ENCODE measurements around the gene IL1RAP. TPM values are rescaled to one million over a fixed set of nuclear protein-coding genes. Genes with fewer than 3 reads are reported as not detected.

Gene IL1RAP
- total and polyA plus RNA-seq, 4 donors: 15.4 to 26.7 (median 21.4) TPM

DNA sequence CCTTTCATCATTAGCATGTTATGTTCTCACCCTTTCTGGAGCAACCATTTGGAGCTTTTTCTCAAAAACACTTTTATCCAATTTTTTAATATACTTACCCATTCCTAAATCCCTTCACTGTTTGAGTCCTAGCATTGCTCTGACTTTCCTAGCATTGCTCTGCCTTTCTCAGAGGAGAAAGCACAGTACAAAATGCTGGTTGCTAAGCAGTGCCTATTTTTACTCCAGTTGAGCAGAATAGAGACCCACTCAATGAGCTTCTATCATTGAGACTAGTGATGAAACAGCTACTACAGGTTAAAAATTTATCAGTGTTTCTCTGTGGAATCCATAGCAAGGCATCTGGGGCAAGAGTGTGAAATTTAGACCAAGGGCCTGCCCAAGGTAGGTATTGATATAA, 21.8 kb upstream of the IL1RAP start:
- no peak overlapping the region for H3K4me3 ChIP-seq (ENCODE audit: low read depth, low read length)
- no peak for DNase-seq (ENCODE audit: low read depth in 4 of 6, low spot score in 6 of 6)
- H3K4me1 ChIP-seq (ENCODE audit: control insufficient read depth, insufficient read depth, low read length): no peaks in the 10 kb centered on the region
- no peaks in the 10 kb centered on the region for H3K36me3 ChIP-seq (ENCODE audit: control insufficient read depth, insufficient read depth, low read length)
- H3K9me3 ChIP-seq (ENCODE audit: control insufficient read depth, insufficient read depth, low read length): no peaks in the 10 kb centered on the region
- no peak overlapping the region for H3K27ac ChIP-seq (ENCODE audit: low read depth, low read length)
- no peaks in the 10 kb centered on the region for H3K27me3 ChIP-seq (ENCODE audit: control insufficient read depth, insufficient read depth, low read length)

DNA sequence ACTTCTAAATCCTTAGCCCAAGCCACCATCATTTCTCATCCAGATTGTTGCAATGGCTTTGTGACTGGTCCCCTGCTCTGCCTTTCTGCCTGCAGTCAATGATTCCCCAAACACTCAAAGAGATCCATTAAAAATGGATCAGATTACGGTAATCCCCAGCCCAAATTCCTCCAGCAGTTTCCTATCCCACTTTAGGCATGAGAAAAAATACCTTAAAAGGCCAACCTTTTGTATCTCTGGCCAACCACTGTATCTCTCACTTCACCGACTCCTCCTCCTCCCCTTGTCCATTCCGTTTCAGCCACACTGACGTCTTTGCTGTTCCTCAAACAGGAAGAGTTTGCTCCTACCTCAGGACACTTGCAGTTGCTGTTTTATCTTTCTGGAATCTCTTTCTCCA, 20.9 kb upstream of the IL1RAP start:
- H3K4me1 ChIP-seq (ENCODE audit: control insufficient read depth, insufficient read depth, low read length): no peaks in the 10 kb centered on the region
- no peaks in the 10 kb centered on the region for H3K36me3 ChIP-seq (ENCODE audit: control insufficient read depth, insufficient read depth, low read length)
- no peaks in the 10 kb centered on the region for H3K9me3 ChIP-seq (ENCODE audit: control insufficient read depth, insufficient read depth, low read length)
- H3K27ac ChIP-seq (ENCODE audit: low read depth, low read length): no peak overlapping the region
- H3K4me3 ChIP-seq (ENCODE audit: low read depth, low read length): no peak overlapping the region
- H3K27me3 ChIP-seq (ENCODE audit: control insufficient read depth, insufficient read depth, low read length): no peaks in the 10 kb centered on the region
- no peak for DNase-seq (ENCODE audit: low read depth in 4 of 6, low spot score in 6 of 6)
- WGBS (ENCODE audit: insufficient coverage): 91% methylated on average over 4 of the region's 4 CpGs

DNA sequence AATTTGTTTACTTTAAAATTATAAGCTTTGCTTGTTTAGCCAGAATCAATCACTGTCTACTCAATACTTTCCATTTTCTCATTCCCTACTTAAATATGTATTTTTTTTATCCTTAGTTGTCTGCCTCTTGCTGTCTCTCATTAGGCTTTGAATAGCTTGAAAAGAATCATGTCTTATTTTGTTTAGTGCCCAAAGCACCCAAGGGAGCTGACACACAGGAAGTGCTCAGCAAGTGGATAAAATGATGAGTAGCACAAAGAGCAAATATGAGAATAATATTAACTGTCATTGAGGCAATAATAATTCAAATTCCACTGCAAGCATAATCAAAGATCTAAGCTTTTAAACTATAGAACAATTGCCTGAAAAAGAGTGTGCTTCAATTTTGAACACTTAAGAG, 19.0 kb upstream of the IL1RAP start:
- Histone ChIP-seq H3K4me3 (ENCODE audit: low read depth, low read length) (no peak overlapping the region), H3K9me3 (ENCODE audit: control insufficient read depth, insufficient read depth, low read length) (no peaks in the 10 kb centered on the region)

DNA sequence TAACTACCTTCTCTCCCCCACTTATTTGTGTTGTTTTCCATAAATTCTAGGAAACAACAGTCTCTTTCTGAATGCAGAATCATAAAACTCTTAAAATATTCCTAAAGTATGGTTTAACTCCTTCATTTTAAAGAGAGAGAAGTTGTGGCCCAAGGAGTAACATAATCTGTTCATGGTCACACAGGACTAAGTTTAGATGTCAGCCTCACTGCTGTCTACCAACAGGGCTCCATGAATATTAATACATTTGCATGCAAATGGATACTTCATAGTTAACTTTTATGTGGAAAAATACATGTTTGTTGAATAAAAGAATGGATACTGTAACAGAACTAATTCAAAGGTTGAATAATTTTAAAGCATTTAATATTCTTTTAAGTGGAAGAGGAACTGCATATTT, 18.5 kb upstream of the IL1RAP start:
- no peak for DNase-seq (ENCODE audit: low read depth in 4 of 6, low spot score in 6 of 6)
- H3K27ac ChIP-seq (ENCODE audit: low read depth, low read length): no peak overlapping the region
- no peaks in the 10 kb centered on the region for H3K36me3 ChIP-seq (ENCODE audit: control insufficient read depth, insufficient read depth, low read length)
- no peaks in the 10 kb centered on the region for H3K27me3 ChIP-seq (ENCODE audit: control insufficient read depth, insufficient read depth, low read length)
- H3K4me3 ChIP-seq (ENCODE audit: low read depth, low read length): no peak overlapping the region
- H3K9me3 ChIP-seq (ENCODE audit: control insufficient read depth, insufficient read depth, low read length): no peaks in the 10 kb centered on the region
- H3K4me1 ChIP-seq (ENCODE audit: control insufficient read depth, insufficient read depth, low read length): no peaks in the 10 kb centered on the region

More for the DNA sequence above, 19.0 kb upstream of the IL1RAP start:
- DNase-seq (ENCODE audit: low read depth in 4 of 6, low spot score in 6 of 6): no peak
- H3K4me1 ChIP-seq (ENCODE audit: control insufficient read depth, insufficient read depth, low read length): no peaks in the 10 kb centered on the region
- H3K27me3 ChIP-seq (ENCODE audit: control insufficient read depth, insufficient read depth, low read length): no peaks in the 10 kb centered on the region
- H3K36me3 ChIP-seq (ENCODE audit: control insufficient read depth, insufficient read depth, low read length): no peaks in the 10 kb centered on the region
- H3K27ac ChIP-seq (ENCODE audit: low read depth, low read length): no peak overlapping the region

DNA sequence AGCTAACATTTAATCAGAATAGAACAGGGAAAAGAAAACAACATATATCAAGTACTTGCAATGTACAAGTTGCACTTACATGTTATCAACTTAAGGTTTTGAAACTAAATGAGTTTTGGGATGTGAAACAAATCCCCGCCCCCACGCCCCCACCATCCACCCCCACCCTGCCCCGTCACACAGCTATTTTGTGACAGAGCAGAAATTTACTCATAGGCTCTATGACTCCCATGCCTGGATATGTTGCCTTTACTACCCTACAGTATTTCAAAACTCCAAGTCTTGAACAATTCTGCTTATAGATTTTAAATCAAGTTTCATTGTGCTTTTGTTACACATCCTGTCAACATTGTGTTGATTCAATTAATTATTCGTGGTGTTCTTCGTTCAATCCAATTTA, 18.1 kb upstream of the IL1RAP start:
- no peak for DNase-seq (ENCODE audit: low read depth in 4 of 6, low spot score in 6 of 6)
- Histone ChIP-seq H3K36me3 (ENCODE audit: control insufficient read depth, insufficient read depth, low read length) (no peaks in the 10 kb centered on the region), H3K27ac (ENCODE audit: low read depth, low read length) (no peak overlapping the region), H3K27me3 (ENCODE audit: control insufficient read depth, insufficient read depth, low read length) (no peaks in the 10 kb centered on the region), H3K9me3 (ENCODE audit: control insufficient read depth, insufficient read depth, low read length) (no peaks in the 10 kb centered on the region), H3K4me3 (ENCODE audit: low read depth, low read length) (no peak overlapping the region), H3K4me1 (ENCODE audit: control insufficient read depth, insufficient read depth, low read length) (no peaks in the 10 kb centered on the region)
- WGBS (ENCODE audit: insufficient coverage): no CpG with 5 or more reads among the region's 5 CpGs

- no peaks in the 10 kb centered on the region for H3K4me1 ChIP-seq (ENCODE audit: control insufficient read depth, insufficient read depth, low read length)
- no peaks in the 10 kb centered on the region for H3K36me3 ChIP-seq (ENCODE audit: control insufficient read depth, insufficient read depth, low read length)
- H3K27me3 ChIP-seq (ENCODE audit: control insufficient read depth, insufficient read depth, low read length): no peaks in the 10 kb centered on the region
- H3K4me3 ChIP-seq (ENCODE audit: low read depth, low read length): no peak overlapping the region
- H3K27ac ChIP-seq (ENCODE audit: low read depth, low read length): no peak overlapping the region
- 40% methylated on average over 1 of the region's 1 CpG for WGBS (ENCODE audit: insufficient coverage)
- no peak for DNase-seq (ENCODE audit: low read depth in 4 of 6, low spot score in 6 of 6)
- H3K9me3 ChIP-seq (ENCODE audit: control insufficient read depth, insufficient read depth, low read length): no peaks in the 10 kb centered on the region
Observed at GRCh38 chr3:190496859-190497258, 17.0 kb upstream of the IL1RAP start.

DNA sequence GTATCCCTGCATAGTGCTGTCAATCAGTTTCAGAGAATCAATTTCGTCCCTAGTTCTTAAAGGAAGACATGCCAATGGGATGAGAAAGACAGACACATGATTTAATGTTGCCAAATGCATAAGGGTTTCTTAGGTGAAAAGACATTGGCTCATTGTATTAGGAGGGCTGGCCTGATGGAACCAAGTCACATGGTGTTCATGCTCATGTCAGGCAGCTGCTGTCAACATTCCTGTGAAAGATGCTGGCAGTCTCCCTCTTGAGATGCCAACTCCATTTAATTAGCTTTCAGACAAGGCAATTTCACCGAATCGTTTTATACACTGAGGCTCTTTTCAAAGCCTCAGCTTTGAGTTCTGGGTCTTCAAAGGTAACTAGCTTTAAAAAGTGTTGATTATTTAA, 16.1 kb upstream of the IL1RAP start:
- no peaks in the 10 kb centered on the region for H3K4me1 ChIP-seq (ENCODE audit: control insufficient read depth, insufficient read depth, low read length)
- no peaks in the 10 kb centered on the region for H3K36me3 ChIP-seq (ENCODE audit: control insufficient read depth, insufficient read depth, low read length)
- 88% methylated on average over 1 of the region's 3 CpGs for WGBS (ENCODE audit: insufficient coverage)
- no peaks in the 10 kb centered on the region for H3K27me3 ChIP-seq (ENCODE audit: control insufficient read depth, insufficient read depth, low read length)
- H3K9me3 ChIP-seq (ENCODE audit: control insufficient read depth, insufficient read depth, low read length): no peaks in the 10 kb centered on the region
- no peak overlapping the region for H3K27ac ChIP-seq (ENCODE audit: low read depth, low read length)
- H3K4me3 ChIP-seq (ENCODE audit: low read depth, low read length): no peak overlapping the region
- peak in 2 of 6 donors; percentile 60 to 64 for DNase-seq (ENCODE audit: low read depth in 4 of 6, low spot score in 6 of 6)

- no peak overlapping the region for H3K27ac ChIP-seq (ENCODE audit: low read depth, low read length)
- no peak overlapping the region for H3K4me3 ChIP-seq (ENCODE audit: low read depth, low read length)
- H3K4me1 ChIP-seq (ENCODE audit: control insufficient read depth, insufficient read depth, low read length): no peaks in the 10 kb centered on the region
- H3K27me3 ChIP-seq (ENCODE audit: control insufficient read depth, insufficient read depth, low read length): no peaks in the 10 kb centered on the region
- H3K9me3 ChIP-seq (ENCODE audit: control insufficient read depth, insufficient read depth, low read length): no peaks in the 10 kb centered on the region
- H3K36me3 ChIP-seq (ENCODE audit: control insufficient read depth, insufficient read depth, low read length): no peaks in the 10 kb centered on the region
- no peak for DNase-seq (ENCODE audit: low read depth in 4 of 6, low spot score in 6 of 6)
- no CpG with 5 or more reads among the region's 2 CpGs for WGBS (ENCODE audit: insufficient coverage)
Observed at GRCh38 chr3:190498293-190498692, 15.6 kb upstream of the IL1RAP start.

- no peaks in the 10 kb centered on the region for H3K27me3 ChIP-seq (ENCODE audit: control insufficient read depth, insufficient read depth, low read length)
- H3K36me3 ChIP-seq (ENCODE audit: control insufficient read depth, insufficient read depth, low read length): no peaks in the 10 kb centered on the region
- H3K9me3 ChIP-seq (ENCODE audit: control insufficient read depth, insufficient read depth, low read length): no peaks in the 10 kb centered on the region
- no peak overlapping the region for H3K4me3 ChIP-seq (ENCODE audit: low read depth, low read length)
- no CpG with 5 or more reads among the region's 2 CpGs for WGBS (ENCODE audit: insufficient coverage)
- no peaks in the 10 kb centered on the region for H3K4me1 ChIP-seq (ENCODE audit: control insufficient read depth, insufficient read depth, low read length)
- H3K27ac ChIP-seq (ENCODE audit: low read depth, low read length): no peak overlapping the region
- DNase-seq (ENCODE audit: low read depth in 4 of 6, low spot score in 6 of 6): no peak
Observed at GRCh38 chr3:190499122-190499521, 14.8 kb upstream of the IL1RAP start.

GRCh38 chr3:190502946-190503345, 10.9 kb upstream of the IL1RAP start:
- Histone ChIP-seq H3K36me3 (ENCODE audit: control insufficient read depth, insufficient read depth, low read length) (no peaks in the 10 kb centered on the region), H3K27ac (ENCODE audit: low read depth, low read length) (no peak overlapping the region), H3K27me3 (ENCODE audit: control insufficient read depth, insufficient read depth, low read length) (no peaks in the 10 kb centered on the region), H3K4me3 (ENCODE audit: low read depth, low read length) (no peak overlapping the region), H3K4me1 (ENCODE audit: control insufficient read depth, insufficient read depth, low read length) (no peaks in the 10 kb centered on the region), H3K9me3 (ENCODE audit: control insufficient read depth, insufficient read depth, low read length) (no peaks in the 10 kb centered on the region)
- WGBS (ENCODE audit: insufficient coverage): no CpG with 5 or more reads among the region's 3 CpGs
- DNase-seq (ENCODE audit: low read depth in 4 of 6, low spot score in 6 of 6): no peak

Data from spinal cord (tissue), 10 donors.